HCT116 (cell line): ENCODE results near the gene RBFOX2. TPM values are rescaled to one million over a fixed set of nuclear protein-coding genes. Genes with fewer than 3 reads are reported as not detected.

ENCODE experiments used
- ATAC-seq: fragments of 200-7000 bp; cut with Tn5 transposase; 2 replicates; pipeline ENCODE4 v1.9.1; 2020; ENCODE audit warnings: mild to moderate bottlenecking, moderate library complexity
- BruUV-seq: library from RNA; stranded (reverse); fragments of 400-500 nt; replicated peaks from 2 replicates; lab custom pipeline; 2021; lab: Mats Ljungman, UMichigan
- CTCF ChIA-PET: fragments of 300-600 bp; sonication (Branson Sonifier 250); formaldehyde crosslinking; loops from one replicate; lab custom pipeline; 2021; ENCODE audit warnings: antibody characterized with exemption; lab: Charles Lee
- POLR2A ChIA-PET: fragments of 300-600, 350-600 bp; sonication (Branson Sonifier 250); formaldehyde crosslinking; loops from one replicate; lab custom pipeline; 2021; ENCODE audit warnings: antibody characterized with exemption; lab: Charles Lee
- RAD21 ChIA-PET, 2 experiments: fragments of 300-600 bp; sonication (Branson Sonifier 250); formaldehyde crosslinking; loops; one replicate each; lab custom pipeline; 2023; ENCODE audit warnings: low total read pairs in 2 of 2; ENCODE audit not compliant: uncharacterized antibody in 2 of 2, unreplicated experiment in 2 of 2, low non-redundant PET in 1 of 2; lab: Charles Lee
- DNase-seq: peaks from one replicate; pipeline ENCODE4 v3.0.0-alpha.2; 2010; ENCODE audit warnings: low read depth, low spot score
- H2AFZ ChIP-seq: fragments of 200-600 bp; shearing (Covaris generic), sonication (generic); 2 replicates; pipeline ENCODE4 v1.6.1; 2017; ENCODE audit warnings: low read depth, mixed run types, mixed read lengths, antibody characterized with exemption, low read length; ENCODE audit not compliant: poor library complexity, severe bottlenecking
- H3K27ac ChIP-seq: 2 replicates; pipeline ENCODE4 v1.5.1; 2012; ENCODE audit warnings: low read depth, low read length
- H3K27me3 ChIP-seq: fragments of 200-600 bp; sonication (generic); 2 replicates; pipeline ENCODE4 v1.6.1; 2016; ENCODE audit warnings: mixed run types, low read length, mixed read lengths; ENCODE audit not compliant: insufficient read depth
- H3K36me3 ChIP-seq, 2 experiments: fragments of 200-500 bp in 1 of 2; fragments of 200-600 bp in 1 of 2; sonication (Bioruptor generic) in 1 of 2; sonication (generic) in 1 of 2; 2 replicates each; pipeline versions ENCODE4 v1.5.1 to v1.6.1; 2014 to 2016; ENCODE audit warnings: low read length in 2 of 2, inconsistent platforms in 1 of 2, mixed read lengths in 1 of 2, mixed run types in 1 of 2; ENCODE audit not compliant: insufficient read depth in 2 of 2, control insufficient read depth in 1 of 2
- H3K4me1 ChIP-seq, 2 experiments: fragments of 200-600 bp in 1 of 2; sonication (generic) in 1 of 2; 2 replicates each; pipeline versions ENCODE4 v1.5.1 to v1.6.1; 2012 to 2017; ENCODE audit warnings: low read length in 2 of 2, inconsistent platforms in 1 of 2, mild to moderate bottlenecking in 1 of 2, mixed read lengths in 1 of 2, mixed run types in 1 of 2, moderate library complexity in 1 of 2; ENCODE audit not compliant: insufficient read depth in 2 of 2, control insufficient read depth in 1 of 2
- H3K4me2 ChIP-seq: fragments of 200-600 bp; sonication (generic); 2 replicates; pipeline ENCODE4 v1.6.1; 2017; ENCODE audit warnings: mixed run types, low read length, mixed read lengths
- H3K4me3 ChIP-seq, 2 experiments: fragments of 200-600 bp in 1 of 2; sonication (generic) in 1 of 2; replicated peaks in 1 of 2; 2 replicates each; pipeline ENCODE4 v1.5.1; 2011 to 2016; ENCODE audit warnings: low read length in 2 of 2, control low read depth in 1 of 2, low read depth in 1 of 2, mild to moderate bottlenecking in 1 of 2, mixed read lengths in 1 of 2, mixed run types in 1 of 2
- H3K79me2 ChIP-seq: fragments of 200-600 bp; sonication (generic); 2 replicates; pipeline ENCODE4 v1.6.1; 2017; ENCODE audit warnings: mild to moderate bottlenecking, mixed run types, low read length, moderate library complexity, mixed read lengths; ENCODE audit not compliant: insufficient read depth
- H3K9ac ChIP-seq: fragments of 200-600 bp; sonication (generic); 2 replicates; pipeline ENCODE4 v1.6.1; 2016; ENCODE audit warnings: low read length, mixed read lengths
- H3K9me2 ChIP-seq: fragments of 200-600 bp; sonication (generic), shearing (Covaris generic); 2 replicates; pipeline ENCODE4 v1.6.1; 2017; ENCODE audit warnings: mixed run types, mild to moderate bottlenecking, moderate library complexity; ENCODE audit not compliant: insufficient read depth
- H3K9me3 ChIP-seq, 2 experiments: fragments of 200-500 bp in 1 of 2; fragments of 200-600 bp in 1 of 2; sonication (Bioruptor generic) in 1 of 2; sonication (generic) in 1 of 2; 2 replicates each; pipeline ENCODE4 v1.6.1; 2014 to 2017; ENCODE audit warnings: low read length in 2 of 2, mixed read lengths in 2 of 2, inconsistent platforms in 1 of 2, low read depth in 1 of 2, mild to moderate bottlenecking in 1 of 2, mixed run types in 1 of 2, moderate library complexity in 1 of 2; ENCODE audit not compliant: control insufficient read depth in 1 of 2, insufficient read depth in 1 of 2
- H4K20me1 ChIP-seq: fragments of 200-600 bp; sonication (generic), shearing (Covaris generic); 2 replicates; pipeline ENCODE4 v1.6.1; 2017; ENCODE audit warnings: mixed run types, mild to moderate bottlenecking, moderate library complexity; ENCODE audit not compliant: insufficient read depth
- CBX3 ChIP-seq: IDR thresholded peaks from 2 replicates; pipeline ENCODE4 v1.6.1; 2012; ENCODE audit warnings: low read depth
- CEBPB ChIP-seq: IDR thresholded peaks from 2 replicates; pipeline ENCODE4 v1.6.1; 2012; ENCODE audit warnings: low read depth
- CTCF ChIP-seq, 3 experiments: fragments of 200-600 bp in 1 of 3; sonication (generic) in 1 of 3; IDR thresholded peaks in 2 of 3; conservative IDR thresholded peaks in 1 of 3; 2 replicates each; pipeline ENCODE4 v1.5.1; 2012 to 2017; ENCODE audit warnings: low read depth in 2 of 3, low read length in 2 of 3, antibody characterized with exemption in 1 of 3, borderline replicate concordance in 1 of 3, control low read depth in 1 of 3, mild to moderate bottlenecking in 1 of 3, mixed read lengths in 1 of 3, mixed run types in 1 of 3, moderate library complexity in 1 of 3; ENCODE audit not compliant: insufficient read depth in 1 of 3
- EGR1 ChIP-seq: IDR thresholded peaks from 2 replicates; pipeline ENCODE4 v1.6.1; 2012; ENCODE audit warnings: low read depth
- ELF1 ChIP-seq: IDR thresholded peaks from 2 replicates; pipeline ENCODE4 v1.6.1; 2012; ENCODE audit warnings: low read depth, borderline replicate concordance
- EZH2phosphoT487 ChIP-seq: fragments of 200-600 bp; IDR thresholded peaks from 2 replicates; pipeline ENCODE4 v1.6.1; 2018; ENCODE audit warnings: antibody characterized with exemption, borderline replicate concordance
- FOSL1 ChIP-seq: IDR thresholded peaks from 2 replicates; pipeline ENCODE4 v1.6.1; 2012; ENCODE audit warnings: low read depth
- JUND ChIP-seq: IDR thresholded peaks from 2 replicates; pipeline ENCODE4 v1.6.1; 2012
- MAX ChIP-seq: IDR thresholded peaks from 2 replicates; pipeline ENCODE4 v1.6.1; 2012
- POLR2A ChIP-seq: IDR thresholded peaks from 2 replicates; pipeline ENCODE4 v1.7.0; 2011; ENCODE audit warnings: borderline replicate concordance; ENCODE audit not compliant: insufficient read depth, insufficient read length; ENCODE audit errors: extremely low read depth
- REST ChIP-seq: IDR thresholded peaks from 2 replicates; pipeline ENCODE4 v1.6.1; 2012; ENCODE audit warnings: low read depth
- SIN3A ChIP-seq: IDR thresholded peaks from 2 replicates; pipeline ENCODE4 v1.6.1; 2012; ENCODE audit warnings: low read depth
- SP1 ChIP-seq: IDR thresholded peaks from 2 replicates; pipeline ENCODE4 v1.6.1; 2012; ENCODE audit warnings: low read depth
- TCF7L2 ChIP-seq: IDR thresholded peaks from 2 replicates; pipeline ENCODE4 v1.7.0; 2011; ENCODE audit warnings: borderline replicate concordance, inconsistent platforms; ENCODE audit not compliant: insufficient read depth, insufficient read length; ENCODE audit errors: extremely low read depth
- YY1 ChIP-seq: IDR thresholded peaks from 2 replicates; pipeline ENCODE4 v1.6.1; 2011; ENCODE audit warnings: low read length, low read depth, moderate library complexity, mild to moderate bottlenecking; ENCODE audit not compliant: insufficient replicate concordance; ENCODE audit errors: extremely low read depth
- ZFX ChIP-seq: fragments of 450-650 bp; IDR thresholded peaks from 2 replicates; pipeline ENCODE4 v1.6.1; 2017
- intact Hi-C: fragments of 100-400 bp; cut with micrococcal nuclease; formaldehyde crosslinking; loops from 2 replicates; pipeline ENCODE4 v1.10.0; 2022
- total RNA-seq: library from RNA; stranded (reverse); gene quantifications from one replicate; pipeline ENCODE4 v1.2.1, GENCODE V29; 2021; ENCODE audit not compliant: unreplicated experiment
- TF ChIP-seq, protein P1 (sequence below): IDR thresholded peaks from 2 replicates; pipeline ENCODE4 v1.6.1; 2012

RBFOX2 gene
- total RNA-seq, 1 experiment from 2014 or later = 83.9 TPM

- TF ChIP-seq POLR2A = no peak
- no peak for TF ChIP-seq ZFX
- peak; percentile 8 for TF ChIP-seq YY1
- no peak for TF ChIP-seq TCF7L2
- TF ChIP-seq MAX = no peak
- no peak for TF ChIP-seq FOSL1
- TF ChIP-seq, all 23 proteins: peak for 4
Observed at GRCh38 chr22:35838855-35839576, 189.6 kb downstream of the RBFOX2 start (continued).

DNA sequence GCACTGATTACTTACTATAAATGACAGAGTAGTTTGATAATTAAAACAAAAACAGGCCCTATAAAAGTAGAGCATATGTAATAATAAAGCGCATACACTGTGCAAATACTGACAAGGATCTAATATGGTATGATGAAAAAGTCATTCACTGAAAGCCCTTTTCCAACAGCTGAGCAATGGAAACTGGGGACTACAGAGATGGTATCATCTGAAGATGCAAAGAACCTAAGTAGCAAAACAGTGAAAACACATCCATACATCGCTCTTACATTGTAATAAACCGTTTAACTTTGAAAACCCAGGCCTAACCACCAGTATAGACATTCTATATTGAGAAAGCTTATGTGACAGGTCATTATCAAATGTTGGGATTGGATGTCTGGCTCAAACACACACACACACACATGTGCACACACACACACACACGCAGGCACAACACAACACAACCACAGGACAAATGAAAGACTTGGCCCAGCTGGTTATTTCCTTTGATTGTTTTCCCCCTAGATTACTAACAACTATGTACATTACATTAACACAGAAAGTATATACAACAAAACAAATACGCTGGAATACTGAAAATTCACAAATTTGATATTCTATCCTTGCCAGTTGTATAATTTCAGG, 191.4 kb downstream of the RBFOX2 start:
- peak overlapping the region; percentile 74 for H3K4me2 ChIP-seq
- DNase-seq (no peak), ATAC-seq (no peak)
- BruUV-seq = no TSS peak
- ChIA-PET RAD21 (no interaction called here), POLR2A (interaction anchor here (1.9 kb wide), 1 partner anchor 207 kb away, joined by 8 read pairs; no protein-coding TSS in a partner anchor), CTCF (interaction anchor here (1.0 kb wide), 1 partner anchor 228 kb away, joined by 3 read pairs; no protein-coding TSS in a partner anchor)
- peaks cover 85% of the 10 kb centered on the region for H3K79me2 ChIP-seq
- H3K9me3 ChIP-seq = no peaks in the 10 kb centered on the region
- no peaks in the 10 kb centered on the region for H3K9me2 ChIP-seq
- no peaks in the 10 kb centered on the region for H3K27me3 ChIP-seq
- intact Hi-C loops = loop anchor here (10.0 kb wide), 1 partner anchor 462 kb away; no protein-coding TSS in a partner anchor
- peak overlapping the region; percentile 65 for H3K9ac ChIP-seq
- peaks cover 46 to 70% of the 10 kb centered on the region in 2 experiments for H3K4me1 ChIP-seq
- no peak overlapping the region for H2AFZ ChIP-seq
- peak overlapping the region; percentile 85; the same call in 1 of the 2 replicates for H3K27ac ChIP-seq
- no peaks in the 10 kb centered on the region for H3K36me3 ChIP-seq
- H4K20me1 ChIP-seq = no peaks in the 10 kb centered on the region
- peak overlapping the region in 1 of 2 experiments; percentile 53; a peak in 1 of 4 replicates for H3K4me3 ChIP-seq
- no peak for TF ChIP-seq MAX
- TF ChIP-seq CTCF (IDR thresholded peaks at IDR 0.05 in 2 of 3, conservative IDR thresholded peaks at IDR 0.05 in 1 of 3; ENCODE audit: borderline replicate concordance in 1 of 3, insufficient read depth in 1 of 3, low read depth in 2 of 3, low read length in 2 of 3) = no peak
- no peak for TF ChIP-seq EZH2phosphoT487
- no peak for TF ChIP-seq ELF1
- TF ChIP-seq FOSL1 = no peak
- TF ChIP-seq EGR1 = no peak
- TF ChIP-seq SP1 = no peak
- no peak for TF ChIP-seq REST
- no peak for TF ChIP-seq CBX3
- no peak for TF ChIP-seq JUND
- no peak for TF ChIP-seq POLR2A
- TF ChIP-seq, protein P1, sequence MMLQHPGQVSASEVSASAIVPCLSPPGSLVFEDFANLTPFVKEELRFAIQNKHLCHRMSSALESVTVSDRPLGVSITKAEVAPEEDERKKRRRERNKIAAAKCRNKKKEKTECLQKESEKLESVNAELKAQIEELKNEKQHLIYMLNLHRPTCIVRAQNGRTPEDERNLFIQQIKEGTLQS = no peak
- no peak for TF ChIP-seq CEBPB
- TF ChIP-seq SIN3A = no peak
- TF ChIP-seq TCF7L2 = no peak
